Thyroid gland (tissue), 4 donors: ENCODE data around the gene SMIM26.

Experiments
- POLR2A ChIP-seq, 2 donors: fragments of 450-650 bp; IDR thresholded peaks; one replicate each; pipeline ENCODE4 v1.6.1; 2017; ENCODE audit warnings: antibody characterized with exemption in 2 of 2, mild to moderate bottlenecking in 2 of 2, moderate library complexity in 1 of 2
- TF ChIP-seq, protein P1 (sequence below), 6 experiments: fragments of 200-600 bp in 3 of 6; fragments of 450-650 bp in 3 of 6; sonication (generic) in 3 of 6; IDR thresholded peaks; one replicate each; pipeline ENCODE4 v1.5.1; 2016 to 2019; ENCODE audit warnings: antibody characterized with exemption in 6 of 6, mild to moderate bottlenecking in 2 of 6, inconsistent platforms in 1 of 6, moderate library complexity in 1 of 6

DNA sequence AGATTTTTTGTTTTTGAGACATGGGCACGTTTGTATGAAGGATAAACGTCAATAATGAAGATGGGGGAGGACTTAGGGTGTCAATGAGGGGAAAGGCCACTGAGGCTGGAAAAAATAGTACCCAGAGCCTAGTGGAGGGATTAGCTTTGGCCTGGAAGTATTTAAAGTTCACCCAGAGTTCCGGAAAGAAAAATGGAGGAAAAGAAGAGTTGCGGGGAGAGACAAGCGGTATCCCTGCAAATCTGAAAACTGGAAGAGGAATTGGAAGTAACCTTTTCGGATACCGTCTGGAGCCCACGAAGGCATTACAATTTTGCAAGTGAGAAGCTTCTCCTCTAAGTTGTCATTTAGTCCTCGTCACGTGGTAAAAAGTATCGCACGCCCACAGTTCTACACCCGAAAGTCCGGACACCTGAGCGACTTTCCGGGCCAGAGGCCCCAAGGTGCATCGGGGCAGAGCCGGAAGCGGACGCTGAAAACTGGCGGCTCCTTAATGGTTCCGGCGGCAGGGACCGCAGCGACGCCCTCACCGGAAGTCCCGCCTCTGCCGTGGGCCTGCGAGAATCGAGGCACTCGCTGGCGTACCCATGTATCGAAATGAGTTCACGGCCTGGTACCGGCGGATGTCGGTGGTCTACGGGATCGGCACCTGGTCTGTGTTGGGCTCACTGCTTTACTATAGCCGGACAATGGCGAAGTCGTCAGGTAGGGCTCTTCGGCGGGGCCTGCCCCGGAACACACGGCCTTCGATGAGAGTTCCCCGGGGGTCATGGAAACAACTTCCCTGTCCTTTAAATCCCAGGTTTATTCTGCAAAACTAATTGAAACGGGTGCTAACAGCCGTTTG, at the start of gene SMIM26:
- TF ChIP-seq, protein P1, sequence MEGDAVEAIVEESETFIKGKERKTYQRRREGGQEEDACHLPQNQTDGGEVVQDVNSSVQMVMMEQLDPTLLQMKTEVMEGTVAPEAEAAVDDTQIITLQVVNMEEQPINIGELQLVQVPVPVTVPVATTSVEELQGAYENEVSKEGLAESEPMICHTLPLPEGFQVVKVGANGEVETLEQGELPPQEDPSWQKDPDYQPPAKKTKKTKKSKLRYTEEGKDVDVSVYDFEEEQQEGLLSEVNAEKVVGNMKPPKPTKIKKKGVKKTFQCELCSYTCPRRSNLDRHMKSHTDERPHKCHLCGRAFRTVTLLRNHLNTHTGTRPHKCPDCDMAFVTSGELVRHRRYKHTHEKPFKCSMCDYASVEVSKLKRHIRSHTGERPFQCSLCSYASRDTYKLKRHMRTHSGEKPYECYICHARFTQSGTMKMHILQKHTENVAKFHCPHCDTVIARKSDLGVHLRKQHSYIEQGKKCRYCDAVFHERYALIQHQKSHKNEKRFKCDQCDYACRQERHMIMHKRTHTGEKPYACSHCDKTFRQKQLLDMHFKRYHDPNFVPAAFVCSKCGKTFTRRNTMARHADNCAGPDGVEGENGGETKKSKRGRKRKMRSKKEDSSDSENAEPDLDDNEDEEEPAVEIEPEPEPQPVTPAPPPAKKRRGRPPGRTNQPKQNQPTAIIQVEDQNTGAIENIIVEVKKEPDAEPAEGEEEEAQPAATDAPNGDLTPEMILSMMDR (IDR thresholded peaks at IDR 0.05): peak in 1 of 6 experiments; percentile 8
- peak in 1 of 2 donors; percentile 69 for TF ChIP-seq POLR2A (IDR thresholded peaks at IDR 0.05)
